IPS-15b (cell line): ENCODE results near the gene PEMT.
"Not testable (repeated sequence)": the region's sequence is repeated elsewhere in the genome, so short reads cannot be mapped to it uniquely, and the experiment has no call there.

Source experiments
- H3K27me3 ChIP-seq: one replicate; pipeline ENCODE4 v1.6.1; 2013; ENCODE audit warnings: low read length; ENCODE audit not compliant: control insufficient read depth, insufficient read depth
- H3K36me3 ChIP-seq: one replicate; pipeline ENCODE4 v1.6.1; 2013; ENCODE audit warnings: low read length; ENCODE audit not compliant: control insufficient read depth, insufficient read depth
- H3K4me1 ChIP-seq: one replicate; pipeline ENCODE4 v1.6.1; 2013; ENCODE audit warnings: mild to moderate bottlenecking, low read length; ENCODE audit not compliant: control insufficient read depth, insufficient read depth
- H3K4me3 ChIP-seq: one replicate; pipeline ENCODE4 v1.5.1; 2013; ENCODE audit warnings: low read depth, low read length
- H3K9ac ChIP-seq: one replicate; pipeline ENCODE4 v1.6.1; 2013; ENCODE audit warnings: low read depth, mild to moderate bottlenecking, low read length
- H3K9me3 ChIP-seq: one replicate; pipeline ENCODE4 v1.6.1; 2013; ENCODE audit warnings: mild to moderate bottlenecking, low read length; ENCODE audit not compliant: control insufficient read depth, insufficient read depth

Gene PEMT

GRCh38 chr17:17491031-17491471 lies 100.5 kb downstream of the PEMT start:
- peaks cover 11% of the 10 kb centered on the region for H3K27me3 ChIP-seq
- no peaks in the 10 kb centered on the region for H3K9me3 ChIP-seq
- H3K36me3 ChIP-seq = peaks cover 18% of the 10 kb centered on the region
- H3K4me3 ChIP-seq = no peak overlapping the region
- peaks cover 17% of the 10 kb centered on the region for H3K4me1 ChIP-seq
- H3K9ac ChIP-seq = no peak overlapping the region

DNA sequence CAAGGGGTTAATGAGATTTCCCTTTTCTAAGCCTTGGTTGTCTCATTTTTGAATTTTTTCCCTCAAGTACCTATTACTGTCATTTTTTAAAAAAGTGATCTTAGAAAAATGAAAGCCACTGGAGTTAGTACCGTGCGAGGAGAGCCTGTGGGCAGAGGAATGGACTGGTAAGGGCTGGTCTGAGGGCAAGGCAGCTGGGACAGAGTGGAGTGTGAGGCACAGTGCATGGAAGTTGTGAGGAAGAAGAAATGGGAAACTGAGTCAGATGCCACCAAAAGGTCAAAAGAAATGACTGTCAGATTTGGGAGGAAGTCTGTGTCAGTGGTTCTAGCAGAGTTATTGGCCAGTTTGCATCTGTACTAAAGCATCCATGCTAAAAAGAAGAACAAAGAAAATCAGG lies 103.5 kb downstream of the PEMT start:
- no peak overlapping the region for H3K4me3 ChIP-seq
- no peaks in the 10 kb centered on the region for H3K27me3 ChIP-seq
- peaks cover 25% of the 10 kb centered on the region for H3K36me3 ChIP-seq
- no peaks in the 10 kb centered on the region for H3K9me3 ChIP-seq
- H3K9ac ChIP-seq = no peak overlapping the region
- H3K4me1 ChIP-seq = peaks cover 5% of the 10 kb centered on the region

DNA sequence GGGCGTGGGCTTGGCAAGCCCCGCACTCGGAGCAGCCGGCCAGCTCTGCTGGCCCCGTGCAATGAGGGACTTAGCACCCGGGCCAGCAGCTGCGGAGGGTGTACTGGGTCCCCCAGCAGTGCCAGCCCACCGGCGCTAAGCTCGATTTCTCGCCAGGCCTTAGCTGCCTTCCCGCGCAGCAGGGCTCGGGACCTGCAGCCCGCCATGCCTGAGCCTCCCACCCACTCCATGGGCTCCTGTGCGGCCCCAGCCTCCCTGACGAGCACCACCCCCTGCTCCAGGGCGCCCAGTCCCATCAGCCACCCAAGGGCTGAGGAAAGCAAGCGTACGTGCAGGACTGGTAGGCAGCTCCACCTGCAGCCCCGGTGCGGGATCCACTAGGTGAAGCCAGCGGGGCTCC lies 105.1 kb downstream of the PEMT start:
- H3K9ac ChIP-seq, H3K9me3 ChIP-seq, H3K4me3 ChIP-seq, H3K27me3 ChIP-seq, H3K4me1 ChIP-seq: not testable (repeated sequence)
- peaks cover 18% of the 10 kb centered on the region for H3K36me3 ChIP-seq

DNA sequence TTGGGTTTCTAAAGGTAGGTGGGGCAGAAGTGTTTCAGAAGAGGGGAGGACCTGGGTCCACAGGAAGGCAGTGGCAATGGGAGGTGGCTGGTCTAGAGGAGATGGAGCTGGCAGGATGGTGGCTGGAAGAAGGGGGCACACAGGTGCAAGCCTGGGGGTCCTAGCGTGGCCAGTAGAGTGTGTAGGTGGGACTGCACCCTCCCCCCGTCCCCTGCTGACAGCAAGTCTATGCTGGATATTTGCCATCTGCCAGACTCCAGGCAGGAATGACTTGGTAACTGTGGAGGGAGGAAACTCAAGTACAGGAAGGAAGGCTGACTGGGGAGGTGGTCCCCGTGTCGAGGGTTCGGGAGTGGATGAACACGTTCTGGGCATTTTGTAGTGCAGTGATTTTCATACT lies 106.1 kb downstream of the PEMT start:
- no peak overlapping the region for H3K4me3 ChIP-seq
- no peaks in the 10 kb centered on the region for H3K9me3 ChIP-seq
- H3K27me3 ChIP-seq = no peaks in the 10 kb centered on the region
- peaks cover 17% of the 10 kb centered on the region for H3K36me3 ChIP-seq
- no peak overlapping the region for H3K9ac ChIP-seq
- H3K4me1 ChIP-seq = no peaks in the 10 kb centered on the region

GRCh38 chr17:17484451-17484899 lies 107.0 kb downstream of the PEMT start:
- no peak overlapping the region for H3K4me3 ChIP-seq
- H3K9ac ChIP-seq = no peak overlapping the region
- peaks cover 19% of the 10 kb centered on the region for H3K36me3 ChIP-seq
- no peaks in the 10 kb centered on the region for H3K4me1 ChIP-seq
- H3K9me3 ChIP-seq = no peaks in the 10 kb centered on the region
- no peaks in the 10 kb centered on the region for H3K27me3 ChIP-seq

- Histone ChIP-seq H3K4me3 (no peak overlapping the region), H3K4me1 (no peaks in the 10 kb centered on the region), H3K36me3 (peaks cover 16% of the 10 kb centered on the region), H3K27me3 (no peaks in the 10 kb centered on the region), H3K9ac (no peak overlapping the region), H3K9me3 (no peaks in the 10 kb centered on the region)
Measured at GRCh38 chr17:17481860-17482259, 109.6 kb downstream of the PEMT start.

DNA sequence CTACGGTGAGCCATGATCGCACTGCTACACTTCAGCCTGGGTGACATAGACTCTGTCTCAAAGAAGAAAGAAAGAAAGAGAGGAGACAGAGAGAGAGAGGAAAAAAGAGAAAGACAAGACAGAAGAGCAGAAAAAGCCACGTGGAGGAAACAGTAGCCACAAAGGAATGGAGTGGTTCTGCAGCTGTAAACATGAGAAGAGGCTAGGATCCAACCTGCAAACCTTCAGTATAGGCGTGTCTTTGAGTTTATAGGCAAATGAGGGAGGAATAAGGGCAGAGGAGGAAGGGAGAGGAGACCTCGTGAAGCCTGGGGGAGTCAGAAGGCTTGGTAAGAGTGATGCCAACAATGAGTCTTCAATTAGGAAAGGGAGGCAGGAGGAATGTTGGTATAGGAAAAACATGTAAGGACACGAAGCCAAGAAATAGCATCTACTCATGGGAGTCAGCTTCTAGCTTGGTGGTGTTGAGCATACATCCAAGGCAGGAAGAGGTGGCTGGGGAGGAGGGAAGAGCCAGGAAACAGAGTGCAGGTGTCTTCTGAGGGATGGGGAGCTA lies 110.8 kb downstream of the PEMT start:
- H3K27me3 ChIP-seq = no peaks in the 10 kb centered on the region
- peaks cover 14% of the 10 kb centered on the region for H3K36me3 ChIP-seq
- no peaks in the 10 kb centered on the region for H3K9me3 ChIP-seq
- H3K4me1 ChIP-seq = no peaks in the 10 kb centered on the region
- no peak overlapping the region for H3K9ac ChIP-seq
- H3K4me3 ChIP-seq = no peak overlapping the region

GRCh38 chr17:17479209-17479608 lies 112.3 kb downstream of the PEMT start:
- no peak overlapping the region for H3K9ac ChIP-seq
- no peaks in the 10 kb centered on the region for H3K9me3 ChIP-seq
- H3K4me1 ChIP-seq = no peaks in the 10 kb centered on the region
- H3K27me3 ChIP-seq = no peaks in the 10 kb centered on the region
- H3K4me3 ChIP-seq = no peak overlapping the region
- peaks cover 11% of the 10 kb centered on the region for H3K36me3 ChIP-seq

DNA sequence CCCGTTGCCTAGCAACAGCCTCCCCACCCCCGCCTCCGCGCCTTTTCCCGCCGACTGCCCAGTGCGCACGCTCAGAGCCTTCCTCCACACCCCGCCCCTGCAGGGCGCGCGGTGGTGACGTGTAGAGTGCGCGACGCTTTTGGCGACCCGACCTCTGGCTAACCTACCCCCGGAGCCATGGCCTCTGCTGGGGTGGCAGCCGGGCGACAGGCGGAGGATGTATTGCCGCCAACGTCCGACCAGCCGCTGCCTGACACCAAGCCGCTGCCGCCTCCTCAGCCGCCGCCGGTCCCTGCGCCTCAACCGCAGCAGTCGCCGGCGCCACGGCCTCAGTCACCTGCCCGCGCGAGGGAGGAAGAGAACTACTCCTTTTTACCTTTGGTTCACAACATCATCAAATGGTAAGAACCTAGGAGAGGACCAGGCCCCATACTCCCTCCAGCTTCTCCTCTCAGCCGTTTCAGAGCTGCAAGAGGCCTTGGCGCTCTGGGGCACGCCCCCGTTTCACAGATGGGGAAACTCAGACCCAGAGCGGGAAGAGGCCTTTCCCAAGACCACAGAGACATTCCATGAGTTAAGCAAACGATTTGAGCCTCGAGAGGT lies 114.5 kb downstream of the PEMT start, which contains the start of gene MED9:
MED9 (plus strand) TSS at position 136 of the 603 bp plus-strand sequence; CDS start at position 178, 42 bp downstream.
- H3K4me1 ChIP-seq = no peaks in the 10 kb centered on the region

DNA sequence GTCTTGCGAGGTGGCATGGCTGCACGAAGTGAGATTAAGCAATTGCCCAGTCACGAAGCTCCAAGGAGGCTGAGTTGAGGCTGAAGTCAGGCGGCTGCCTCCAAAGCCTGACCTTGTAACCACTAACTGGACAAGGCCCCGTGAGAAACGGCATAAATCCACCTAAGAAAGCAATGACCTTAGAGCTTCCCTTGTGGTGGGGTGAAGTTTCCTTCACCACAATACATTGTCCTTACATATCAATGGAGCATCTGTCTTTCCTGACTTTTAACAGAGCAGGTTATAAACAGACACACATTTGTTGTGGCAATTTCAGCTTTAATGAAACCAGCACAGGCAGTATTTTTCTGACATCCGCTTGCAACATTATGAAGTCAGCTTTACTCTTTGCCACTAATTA lies 117.2 kb downstream of the PEMT start:
- no peaks in the 10 kb centered on the region for H3K4me1 ChIP-seq
- H3K9me3 ChIP-seq = no peaks in the 10 kb centered on the region
- no peak overlapping the region for H3K4me3 ChIP-seq
- peaks cover 3% of the 10 kb centered on the region for H3K36me3 ChIP-seq
- H3K27me3 ChIP-seq = no peaks in the 10 kb centered on the region
- H3K9ac ChIP-seq = no peak overlapping the region

More for the DNA sequence above, 114.5 kb downstream of the PEMT start, which contains the start of gene MED9:
- peak within 1 kb of the TSS; percentile 96 for H3K4me3 ChIP-seq
- no peaks in the 10 kb centered on the region for H3K9me3 ChIP-seq
- peaks cover 7% of the 10 kb centered on the region for H3K36me3 ChIP-seq
- H3K9ac ChIP-seq = peak within 1 kb of the TSS; percentile 96
- H3K27me3 ChIP-seq = no peaks in the 10 kb centered on the region

DNA sequence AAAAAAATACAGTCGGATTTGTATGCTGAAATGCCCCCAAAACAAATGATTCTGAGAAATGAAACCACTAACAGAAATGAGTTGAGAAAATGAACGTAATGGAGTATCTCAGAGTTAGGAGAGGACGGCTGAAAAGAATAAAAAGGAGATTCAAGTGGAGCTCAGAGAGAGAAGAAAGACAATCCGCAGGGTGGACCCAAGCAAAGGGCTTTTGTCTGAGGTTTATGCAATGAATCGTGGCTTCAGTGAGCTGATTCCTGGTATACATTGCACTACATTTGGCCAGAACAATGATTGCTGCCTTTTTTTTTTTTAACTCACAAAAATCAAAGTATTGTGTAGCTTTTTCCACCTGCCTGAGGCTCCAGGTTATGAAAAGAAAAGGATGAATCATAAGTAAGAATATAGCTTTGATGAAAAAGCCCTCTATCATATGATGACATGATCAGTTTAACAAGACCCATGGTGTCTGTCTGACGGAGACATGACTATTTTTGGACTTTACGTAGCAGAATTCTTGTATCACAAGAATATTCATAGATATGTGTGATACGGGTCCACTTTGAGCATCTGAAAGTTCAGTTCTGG lies 119.1 kb downstream of the PEMT start:
- H3K9me3 ChIP-seq = no peaks in the 10 kb centered on the region
- no peak overlapping the region for H3K9ac ChIP-seq
- H3K27me3 ChIP-seq = no peaks in the 10 kb centered on the region
- peaks cover 3% of the 10 kb centered on the region for H3K36me3 ChIP-seq
- H3K4me1 ChIP-seq = no peaks in the 10 kb centered on the region
- H3K4me3 ChIP-seq = no peak overlapping the region

- H3K36me3 ChIP-seq = no peaks in the 10 kb centered on the region
- no peaks in the 10 kb centered on the region for H3K9me3 ChIP-seq
- H3K9ac ChIP-seq = no peak overlapping the region
- H3K27me3 ChIP-seq = no peaks in the 10 kb centered on the region
- no peak overlapping the region for H3K4me3 ChIP-seq
- no peaks in the 10 kb centered on the region for H3K4me1 ChIP-seq
Measured at GRCh38 chr17:17469996-17470395, 121.5 kb downstream of the PEMT start.
